BLaER1 (cell line): ENCODE data around the gene EIF5.

Experiments used
- H3K27ac ChIP-seq: shearing (Covaris generic); formaldehyde crosslinking; 2 replicates; pipeline ENCODE4 v1.8.1; 2022
- H3K27me3 ChIP-seq: shearing (Covaris generic); formaldehyde crosslinking; 2 replicates; pipeline ENCODE4 v1.8.1; 2022
- H3K36me3 ChIP-seq: shearing (Covaris generic); formaldehyde crosslinking; 2 replicates; pipeline ENCODE4 v1.8.1; 2022
- H3K4me1 ChIP-seq: shearing (Covaris generic); formaldehyde crosslinking; 2 replicates; pipeline ENCODE4 v1.8.1; 2022
- H3K4me2 ChIP-seq: shearing (Covaris generic); formaldehyde crosslinking; 2 replicates; pipeline ENCODE4 v1.8.1; 2022
- H3K4me3 ChIP-seq: shearing (Covaris generic); formaldehyde crosslinking; 2 replicates; pipeline ENCODE4 v1.8.1; 2022
- H3K9ac ChIP-seq: shearing (Covaris generic); formaldehyde crosslinking; 2 replicates; pipeline ENCODE4 v1.8.1; 2022
- H3K9me3 ChIP-seq: shearing (Covaris generic); formaldehyde crosslinking; 2 replicates; pipeline ENCODE4 v1.8.1; 2022
- H4K20me1 ChIP-seq: shearing (Covaris generic); formaldehyde crosslinking; 2 replicates; pipeline ENCODE4 v1.8.1; 2022
- Cebpa-rat ChIP-seq: shearing (Covaris generic); IDR thresholded peaks from 2 replicates; pipeline ENCODE4 v1.8.1; 2022

Gene EIF5

GRCh38 chr14:103292426-103293374 lies 41.3 kb upstream of the EIF5 start:
- no peaks in the 10 kb centered on the region for H3K36me3 ChIP-seq
- no peak overlapping the region for H3K27ac ChIP-seq
- H3K4me2 ChIP-seq = no peak overlapping the region
- no peak overlapping the region for H3K9ac ChIP-seq
- no peaks in the 10 kb centered on the region for H3K27me3 ChIP-seq
- no peak overlapping the region for H3K4me3 ChIP-seq
- H3K4me1 ChIP-seq = no peaks in the 10 kb centered on the region
- TF ChIP-seq Cebpa-rat = no peak
- no peaks in the 10 kb centered on the region for H4K20me1 ChIP-seq
- no peaks in the 10 kb centered on the region for H3K9me3 ChIP-seq

- Histone ChIP-seq H3K9me3 (no peaks in the 10 kb centered on the region), H3K9ac (no peak overlapping the region), H3K27ac (no peak overlapping the region), H3K36me3 (no peaks in the 10 kb centered on the region), H3K4me1 (no peaks in the 10 kb centered on the region), H4K20me1 (no peaks in the 10 kb centered on the region), H3K4me3 (no peak overlapping the region), H3K4me2 (no peak overlapping the region), H3K27me3 (no peaks in the 10 kb centered on the region)
- TF ChIP-seq Cebpa-rat = no peak
Measured at GRCh38 chr14:103293465-103293864, 40.6 kb upstream of the EIF5 start.

GRCh38 chr14:103294091-103294490 lies 39.9 kb upstream of the EIF5 start:
- Histone ChIP-seq H4K20me1 (no peaks in the 10 kb centered on the region), H3K9ac (0 out of 2 replicates have a peak overlapping the region, but pooled peaks have one; percentile 24), H3K36me3 (no peaks in the 10 kb centered on the region), H3K27ac (no peak overlapping the region), H3K4me3 (no peak overlapping the region), H3K4me1 (no peaks in the 10 kb centered on the region), H3K9me3 (no peaks in the 10 kb centered on the region), H3K27me3 (no peaks in the 10 kb centered on the region), H3K4me2 (no peak overlapping the region)
- TF ChIP-seq Cebpa-rat = no peak

- no peak for TF ChIP-seq Cebpa-rat
- Histone ChIP-seq H3K4me1 (no peaks in the 10 kb centered on the region), H3K4me2 (no peak overlapping the region), H3K27ac (no peak overlapping the region), H3K36me3 (no peaks in the 10 kb centered on the region), H4K20me1 (no peaks in the 10 kb centered on the region), H3K27me3 (no peaks in the 10 kb centered on the region), H3K9ac (no peak overlapping the region), H3K9me3 (no peaks in the 10 kb centered on the region), H3K4me3 (no peak overlapping the region)
Measured at GRCh38 chr14:103296007-103296406, 38.0 kb upstream of the EIF5 start.

GRCh38 chr14:103296987-103297386 lies 37.0 kb upstream of the EIF5 start:
- Histone ChIP-seq H3K27me3 (no peaks in the 10 kb centered on the region), H3K9me3 (no peaks in the 10 kb centered on the region), H3K36me3 (no peaks in the 10 kb centered on the region), H3K4me3 (no peak overlapping the region), H3K9ac (no peak overlapping the region), H4K20me1 (no peaks in the 10 kb centered on the region), H3K4me1 (no peaks in the 10 kb centered on the region), H3K27ac (no peak overlapping the region), H3K4me2 (no peak overlapping the region)
- no peak for TF ChIP-seq Cebpa-rat

- no peaks in the 10 kb centered on the region for H3K9me3 ChIP-seq
- no peak overlapping the region for H3K27ac ChIP-seq
- no peak overlapping the region for H3K4me3 ChIP-seq
- TF ChIP-seq Cebpa-rat = no peak
- H3K36me3 ChIP-seq = no peaks in the 10 kb centered on the region
- H3K27me3 ChIP-seq = no peaks in the 10 kb centered on the region
- no peak overlapping the region for H3K9ac ChIP-seq
- H3K4me1 ChIP-seq = no peaks in the 10 kb centered on the region
- H3K4me2 ChIP-seq = no peak overlapping the region
- H4K20me1 ChIP-seq = no peaks in the 10 kb centered on the region
Measured at GRCh38 chr14:103298620-103299019, 35.4 kb upstream of the EIF5 start.

- Histone ChIP-seq H3K27me3 (no peaks in the 10 kb centered on the region), H3K4me2 (no peak overlapping the region)
Measured at GRCh38 chr14:103301512-103302354, 32.3 kb upstream of the EIF5 start.

GRCh38 chr14:103302966-103303365 lies 31.1 kb upstream of the EIF5 start:
- no peaks in the 10 kb centered on the region for H4K20me1 ChIP-seq
- H3K9me3 ChIP-seq = peaks cover 21% of the 10 kb centered on the region
- H3K27ac ChIP-seq = no peak overlapping the region
- no peak overlapping the region for H3K4me3 ChIP-seq
- H3K27me3 ChIP-seq = no peaks in the 10 kb centered on the region
- H3K4me1 ChIP-seq = no peaks in the 10 kb centered on the region
- TF ChIP-seq Cebpa-rat = no peak
- H3K9ac ChIP-seq = no peak overlapping the region
- no peaks in the 10 kb centered on the region for H3K36me3 ChIP-seq
- H3K4me2 ChIP-seq = no peak overlapping the region

More at GRCh38 chr14:103301512-103302354, 32.3 kb upstream of the EIF5 start:
- Histone ChIP-seq H3K4me3 (no peak overlapping the region), H4K20me1 (no peaks in the 10 kb centered on the region), H3K9me3 (peaks cover 13% of the 10 kb centered on the region), H3K4me1 (no peaks in the 10 kb centered on the region), H3K27ac (no peak overlapping the region), H3K9ac (no peak overlapping the region), H3K36me3 (no peaks in the 10 kb centered on the region)
- no peak for TF ChIP-seq Cebpa-rat

- Histone ChIP-seq H4K20me1 (no peaks in the 10 kb centered on the region), H3K27ac (no peak overlapping the region), H3K27me3 (no peaks in the 10 kb centered on the region), H3K4me1 (peaks cover 6% of the 10 kb centered on the region), H3K9me3 (peaks cover 21% of the 10 kb centered on the region), H3K4me2 (no peak overlapping the region), H3K4me3 (no peak overlapping the region), H3K36me3 (no peaks in the 10 kb centered on the region), H3K9ac (no peak overlapping the region)
- no peak for TF ChIP-seq Cebpa-rat
Measured at GRCh38 chr14:103304706-103305105, 29.3 kb upstream of the EIF5 start.
